Chondrocyte (in vitro differentiated cells): ENCODE results near the gene ASMTL. TPM values are rescaled to one million over a fixed set of nuclear protein-coding genes. Genes with fewer than 3 reads are reported as not detected.

ENCODE experiments used
- DNase-seq: peaks from one replicate; pipeline ENCODE4 v3.0.0; 2021; ENCODE audit warnings: mixed read lengths, low spot score
- H3K27ac Mint-ChIP-seq: one replicate; pipeline ENCODE4 v1.8.0; 2021; ENCODE audit warnings: mild to moderate bottlenecking, moderate library complexity, mixed read lengths; ENCODE audit not compliant: unreplicated experiment
- H3K27me3 Mint-ChIP-seq: 2 replicates; pipeline ENCODE4 v1.8.0; 2021; ENCODE audit warnings: low read depth, mixed read lengths
- H3K36me3 Mint-ChIP-seq: 2 replicates; pipeline ENCODE4 v1.8.0; 2021; ENCODE audit warnings: low read depth, mixed read lengths
- H3K4me1 Mint-ChIP-seq: 2 replicates; pipeline ENCODE4 v1.8.0; 2021; ENCODE audit warnings: low read depth, mild to moderate bottlenecking, mixed read lengths
- H3K4me3 Mint-ChIP-seq: one replicate; pipeline ENCODE4 v1.8.0; 2021; ENCODE audit warnings: mild to moderate bottlenecking, moderate library complexity, mixed read lengths; ENCODE audit not compliant: unreplicated experiment
- H3K9me3 Mint-ChIP-seq: 2 replicates; pipeline ENCODE4 v1.8.0; 2021; ENCODE audit warnings: low read depth, mixed read lengths
- total RNA-seq: library from RNA; stranded (reverse); gene quantifications from 3 replicates; pipeline ENCODE4 v1.2.1, GENCODE V29; 2021
- TF ChIP-seq, protein P1 (sequence below): fragments of 200-600 bp; sonication (generic); IDR thresholded peaks from 2 replicates; pipeline ENCODE4 v1.5.0; 2021; ENCODE audit warnings: antibody characterized with exemption, mild to moderate bottlenecking, moderate library complexity

ASMTL gene
- total RNA-seq, 1 donor from 2014 or later = 19.6 TPM

DNA sequence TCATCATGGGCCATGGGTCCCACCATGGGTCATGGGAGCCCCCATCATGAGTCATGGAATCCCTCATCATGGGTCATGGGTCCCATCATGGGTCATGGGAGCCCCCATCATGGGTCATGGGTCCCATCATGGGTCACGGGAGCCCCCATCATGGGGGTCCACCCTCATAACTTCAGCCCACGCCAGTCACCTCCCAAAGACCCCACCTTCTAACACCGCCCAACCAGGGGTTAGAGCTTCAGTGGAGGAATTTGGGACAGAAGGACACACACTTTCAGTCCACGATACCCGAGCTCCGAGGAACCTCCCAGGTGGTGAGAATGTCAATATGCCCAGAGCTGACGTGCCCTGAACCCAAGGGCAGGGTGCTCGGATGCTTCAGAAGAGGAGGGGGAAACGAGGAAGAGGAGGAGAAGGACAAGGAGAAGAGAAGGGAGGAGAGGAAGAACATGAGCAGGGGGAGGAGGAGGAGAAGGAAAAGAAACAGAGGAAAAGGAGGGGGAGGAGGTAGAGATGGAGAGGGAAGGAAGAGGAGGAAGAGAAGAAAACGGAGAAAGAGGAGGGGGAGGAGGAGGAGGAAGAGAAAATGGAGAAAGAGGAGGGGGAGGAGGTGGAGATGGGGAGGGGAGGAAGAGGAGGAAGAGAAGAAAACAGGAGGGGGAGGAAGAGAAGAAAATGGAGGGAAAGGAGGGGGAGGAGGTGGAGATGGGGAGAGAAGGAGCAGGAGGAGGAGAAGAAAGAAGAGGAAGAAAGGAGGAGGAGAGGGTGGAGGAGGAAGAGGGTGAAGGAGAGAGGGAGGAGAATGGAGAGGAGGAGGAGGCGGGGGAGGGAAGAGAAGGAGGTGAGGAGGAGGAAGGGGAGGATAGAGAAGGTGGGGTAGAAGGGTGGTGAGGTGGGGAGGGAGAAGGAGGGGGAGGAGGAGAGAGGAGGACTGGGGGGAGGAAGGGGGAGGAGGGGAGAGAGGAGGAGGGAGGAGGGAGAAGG is 98.4 kb downstream of the ASMTL start:
- H3K4me3 Mint-ChIP-seq = no peak overlapping the region
- TF ChIP-seq, protein P1, sequence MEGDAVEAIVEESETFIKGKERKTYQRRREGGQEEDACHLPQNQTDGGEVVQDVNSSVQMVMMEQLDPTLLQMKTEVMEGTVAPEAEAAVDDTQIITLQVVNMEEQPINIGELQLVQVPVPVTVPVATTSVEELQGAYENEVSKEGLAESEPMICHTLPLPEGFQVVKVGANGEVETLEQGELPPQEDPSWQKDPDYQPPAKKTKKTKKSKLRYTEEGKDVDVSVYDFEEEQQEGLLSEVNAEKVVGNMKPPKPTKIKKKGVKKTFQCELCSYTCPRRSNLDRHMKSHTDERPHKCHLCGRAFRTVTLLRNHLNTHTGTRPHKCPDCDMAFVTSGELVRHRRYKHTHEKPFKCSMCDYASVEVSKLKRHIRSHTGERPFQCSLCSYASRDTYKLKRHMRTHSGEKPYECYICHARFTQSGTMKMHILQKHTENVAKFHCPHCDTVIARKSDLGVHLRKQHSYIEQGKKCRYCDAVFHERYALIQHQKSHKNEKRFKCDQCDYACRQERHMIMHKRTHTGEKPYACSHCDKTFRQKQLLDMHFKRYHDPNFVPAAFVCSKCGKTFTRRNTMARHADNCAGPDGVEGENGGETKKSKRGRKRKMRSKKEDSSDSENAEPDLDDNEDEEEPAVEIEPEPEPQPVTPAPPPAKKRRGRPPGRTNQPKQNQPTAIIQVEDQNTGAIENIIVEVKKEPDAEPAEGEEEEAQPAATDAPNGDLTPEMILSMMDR = no peak
- peak; percentile 51 for DNase-seq
- H3K9me3 Mint-ChIP-seq = no peaks in the 10 kb centered on the region
- peaks cover 4% of the 10 kb centered on the region for H3K36me3 Mint-ChIP-seq
- no peaks in the 10 kb centered on the region for H3K4me1 Mint-ChIP-seq
- no peak overlapping the region for H3K27ac Mint-ChIP-seq
- no peaks in the 10 kb centered on the region for H3K27me3 Mint-ChIP-seq

Other genes with a start within 250 kb of the ASMTL start
- gene CRLF2, start 240.3 kb downstream of the ASMTL start, total RNA-seq = not detected in 3 replicates
- gene CSF2RA, start 184.1 kb downstream of the ASMTL start, total RNA-seq = 0.75 to 0.80 TPM in 2 of 3 replicates, not detected in the other
- gene IL3RA, start 116.1 kb downstream of the ASMTL start, total RNA-seq = 0.23 to 0.47 TPM in 2 of 3 replicates, not detected in the other
- 270 to 332 TPM (median 327 TPM) in 3 replicates for gene SLC25A6, start 60.8 kb downstream of the ASMTL start, total RNA-seq
- not detected in 3 replicates for gene P2RY8, start 84.3 kb upstream of the ASMTL start, total RNA-seq
- 33.2 to 38.0 TPM (median 34.3 TPM) in 3 replicates for gene AKAP17A, start 138.7 kb upstream of the ASMTL start, total RNA-seq
- 0.30 to 0.99 TPM in 2 of 3 replicates, not detected in the other for gene ASMT, start 162.2 kb upstream of the ASMTL start, total RNA-seq